Measurements from ENCODE around the gene GPC4.

GPC4 gene

GRCh38 chrX:133415276-133416105 is at the start of gene GPC4:
TSS of gene GPC4 (minus strand) at chrX:133415489. CDS start at chrX:133414965, 524 bp downstream.
- DNase-seq, result peak; percentile 53

DNA sequence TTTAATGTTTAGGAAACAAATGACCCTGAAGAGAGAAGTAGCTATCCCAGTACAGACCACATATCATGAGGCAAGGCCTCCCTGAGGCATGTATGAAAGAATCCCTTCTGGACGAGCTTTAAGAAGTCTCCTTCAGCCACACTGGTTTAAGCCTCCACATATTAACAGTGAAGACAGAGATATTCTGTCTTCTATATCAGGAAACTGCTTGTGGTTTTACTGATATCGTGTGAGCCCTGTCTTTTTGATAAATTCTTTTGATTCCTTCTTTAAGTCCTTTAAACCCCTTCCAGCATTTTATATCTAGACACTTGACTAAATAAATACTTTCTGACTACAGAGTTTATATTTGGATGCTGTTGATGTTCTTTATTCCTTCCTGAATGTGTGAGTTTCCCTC is 45.9 kb upstream of the GPC4 start:
- DNase-seq, result no peak

- DNase-seq, result no peak
Observed at GRCh38 chrX:133454924-133455323, 39.6 kb upstream of the GPC4 start.

DNA sequence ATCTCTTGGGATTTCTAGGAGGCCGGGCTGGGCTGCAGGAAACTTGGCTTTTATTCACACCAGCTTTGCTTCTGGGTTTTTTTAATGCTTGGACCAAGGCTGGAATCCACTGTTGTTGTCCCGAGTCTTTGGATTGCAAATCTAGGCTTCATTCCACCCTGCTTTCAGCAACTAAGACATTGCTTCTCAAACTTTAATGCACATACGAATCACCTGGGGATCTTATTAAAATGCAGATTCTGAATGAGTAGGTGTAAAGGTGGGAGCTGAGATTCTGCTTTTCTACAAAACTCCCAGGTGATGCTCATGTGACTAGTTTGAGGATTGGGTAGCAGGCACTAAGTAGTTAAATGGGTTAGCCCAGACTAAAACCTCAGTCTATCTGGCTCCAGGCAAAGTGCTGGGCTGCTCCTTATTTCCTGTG is 39.2 kb upstream of the GPC4 start:
- DNase-seq, result no peak

DNA sequence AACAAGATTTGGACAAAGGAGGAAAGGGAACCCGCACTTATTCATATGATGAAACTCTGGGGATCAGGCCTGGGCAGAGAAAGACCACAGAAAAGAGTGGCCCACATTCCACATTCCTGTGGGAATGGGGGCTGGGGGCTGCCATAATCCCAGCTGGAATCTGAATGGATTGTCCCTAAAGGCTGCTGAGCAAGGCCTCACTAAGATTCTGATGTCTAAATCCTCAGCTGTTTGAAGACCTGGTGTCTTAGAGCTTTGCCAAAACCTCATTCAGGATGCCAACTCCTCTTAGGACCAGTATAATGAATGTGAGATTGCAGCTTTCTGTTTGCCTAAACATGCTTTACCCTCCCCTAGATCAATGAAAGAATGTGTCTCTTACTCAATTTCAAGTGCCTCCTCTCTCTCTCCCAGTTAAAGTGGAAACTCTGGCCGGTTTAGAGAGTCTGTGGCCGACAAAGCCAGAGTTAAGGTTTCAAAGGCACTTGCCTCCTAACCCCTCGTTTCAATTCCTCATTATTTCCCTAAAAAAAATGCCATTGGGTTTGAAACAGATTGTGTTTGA is 33.3 kb upstream of the GPC4 start:
- no peak for DNase-seq

DNA sequence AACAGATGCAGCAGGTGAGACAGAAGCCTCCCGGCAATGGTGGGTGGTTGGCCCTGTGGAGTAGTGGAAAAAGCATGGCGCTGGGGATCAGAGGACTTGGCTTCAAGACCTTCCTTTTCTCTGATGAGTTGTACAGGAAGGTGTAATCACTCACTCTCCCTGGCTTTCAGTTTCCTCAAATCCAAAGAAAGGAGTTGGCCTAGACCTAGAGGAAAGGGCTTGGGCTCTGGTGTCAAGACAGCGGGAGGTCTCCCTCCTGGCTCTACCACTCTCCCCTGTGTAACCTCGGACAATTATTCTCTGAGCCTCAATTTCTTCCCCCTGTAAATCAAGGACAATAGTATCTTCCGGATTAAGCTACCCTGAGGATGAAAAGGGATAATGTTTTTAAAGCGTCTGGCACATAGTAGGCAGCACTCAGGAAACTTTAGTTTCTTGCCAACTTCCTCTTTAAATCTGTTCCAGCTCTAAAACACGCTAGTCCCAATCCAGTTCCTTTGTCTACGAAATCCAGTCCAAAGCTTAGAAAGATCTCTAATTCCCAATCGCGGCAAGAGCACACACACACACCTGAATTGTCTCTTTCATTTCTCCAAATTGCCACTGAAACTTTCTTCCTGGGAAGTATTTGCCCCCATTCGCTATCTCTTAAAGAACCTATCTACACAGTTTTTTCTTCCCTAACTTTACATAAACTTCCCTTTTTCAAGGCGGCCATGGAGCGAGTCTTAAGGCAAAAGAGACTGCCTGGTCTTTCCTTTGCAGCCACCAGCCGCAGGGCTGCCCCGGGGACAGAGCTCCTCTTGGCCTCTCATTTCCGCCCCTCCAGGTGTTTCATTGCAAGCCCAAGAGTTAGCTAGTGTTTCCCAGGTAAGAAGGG is 29.9 kb upstream of the GPC4 start:
- DNase-seq, result no peak

DNA sequence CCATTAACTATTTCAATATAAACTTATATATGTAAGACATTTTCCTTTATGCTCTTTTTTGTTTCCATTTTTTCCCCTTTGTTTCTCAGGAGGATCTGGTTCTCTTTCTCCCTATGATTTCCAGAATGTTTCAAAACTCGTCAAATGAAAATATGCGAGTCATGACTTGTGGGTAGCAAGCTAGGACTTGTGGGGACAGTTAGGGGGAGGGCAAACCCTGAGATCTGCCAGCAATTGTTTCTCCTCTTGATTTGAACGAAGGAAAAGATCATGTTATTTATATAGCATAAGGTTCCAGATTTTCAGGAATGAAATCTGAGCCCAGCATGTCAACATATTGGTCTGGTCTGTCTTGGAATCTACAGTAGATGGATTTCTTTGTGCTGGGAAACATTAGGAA is 28.9 kb upstream of the GPC4 start:
- no peak for DNase-seq

DNA sequence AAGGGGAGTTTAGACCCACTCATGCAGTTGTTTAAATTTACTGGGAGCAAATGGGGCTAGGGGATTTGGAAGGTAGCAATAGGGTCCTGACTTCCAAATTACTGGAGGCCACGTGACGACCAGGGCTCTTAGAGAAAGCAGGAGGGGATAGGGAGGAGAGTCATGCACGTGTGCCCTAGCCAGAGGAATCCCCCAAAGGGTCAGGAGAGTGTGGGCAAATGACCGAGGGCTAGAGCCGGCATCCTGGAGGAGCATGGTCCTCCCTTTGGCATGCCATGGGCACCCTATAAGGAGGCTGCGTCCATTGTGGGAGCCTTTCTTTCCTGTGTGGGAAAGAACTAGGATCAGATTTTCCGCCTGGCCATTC is 25.5 kb upstream of the GPC4 start:
- DNase-seq, result no peak

- no peak for DNase-seq
Observed at GRCh38 chrX:133440081-133440796, 24.9 kb upstream of the GPC4 start.

DNA sequence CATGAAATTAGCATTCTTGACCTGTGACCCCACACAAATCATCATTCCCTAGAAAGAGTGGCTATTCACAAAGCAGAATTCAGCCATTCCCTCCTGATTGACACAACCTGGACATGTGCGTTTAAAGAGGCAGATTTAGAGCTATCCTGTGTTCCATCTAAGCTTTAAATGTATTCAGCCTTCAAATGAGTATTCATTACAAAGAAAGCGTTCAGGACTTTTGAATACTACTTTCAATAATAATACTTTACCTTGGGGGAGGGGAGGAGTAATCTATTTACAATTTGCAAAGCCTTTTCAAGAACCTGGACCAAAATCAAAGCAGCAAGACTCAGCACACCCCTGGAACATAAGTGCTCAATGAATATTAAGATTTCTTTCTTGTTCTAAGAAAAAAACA is 22.5 kb upstream of the GPC4 start:
- no peak for DNase-seq

GRCh38 chrX:133437356-133437755 is 22.1 kb upstream of the GPC4 start:
- no peak for DNase-seq

DNA sequence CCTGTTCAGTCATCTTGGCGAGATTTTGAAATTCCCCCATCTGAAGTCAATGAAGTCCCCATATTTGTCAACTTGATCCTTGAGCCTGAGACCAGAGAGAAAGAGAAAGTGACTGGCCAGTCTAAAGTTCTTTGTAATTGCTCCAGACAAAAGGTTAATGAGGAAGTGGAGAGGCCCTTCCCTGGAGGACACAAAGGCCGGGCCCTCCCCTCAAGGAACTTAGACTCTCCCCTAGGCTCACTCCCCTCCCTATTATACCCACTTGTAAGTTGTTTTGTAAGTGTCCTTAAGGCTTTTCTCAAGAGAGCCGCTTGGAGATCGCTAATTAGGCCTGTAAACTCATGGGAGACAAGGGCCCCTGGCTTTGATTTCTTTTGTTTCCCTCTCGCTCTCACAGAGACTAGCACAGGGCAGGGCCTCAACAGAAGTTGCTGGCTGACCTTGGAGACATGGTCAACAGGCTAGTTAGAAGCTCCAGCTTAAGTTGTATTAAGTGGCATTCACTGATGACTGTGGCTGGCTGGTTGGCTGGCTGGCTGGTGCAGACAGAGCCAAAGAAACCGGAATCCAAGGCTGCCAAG is 20.3 kb upstream of the GPC4 start:
- DNase-seq, result no peak

- no peak for DNase-seq
Observed at GRCh38 chrX:133434197-133434820, 19.0 kb upstream of the GPC4 start.

DNA sequence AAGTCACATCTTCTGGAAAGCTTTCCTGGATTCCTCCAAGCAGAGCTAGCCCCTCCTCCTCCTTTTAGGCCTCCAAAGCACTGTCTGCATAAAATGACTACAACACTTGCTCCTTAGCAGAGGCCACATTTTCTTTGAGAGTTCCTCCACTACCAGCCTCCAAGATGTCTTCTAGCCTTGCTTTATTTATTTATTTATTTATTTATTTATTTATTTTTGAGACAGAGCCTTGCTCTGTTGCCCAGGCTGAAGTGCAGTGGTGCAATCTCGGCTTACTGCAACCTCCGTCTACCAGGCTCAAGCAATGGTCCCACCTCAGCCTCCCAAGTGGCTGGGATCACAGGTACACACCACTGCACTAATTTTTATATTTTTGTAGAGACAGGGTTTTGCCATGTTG is 4.6 kb upstream of the GPC4 start:
- no peak for DNase-seq

- DNase-seq, result no peak
Observed at GRCh38 chrX:133418588-133418987, 3.3 kb upstream of the GPC4 start.

GRCh38 chrX:133417364-133417763 is 2.1 kb upstream of the GPC4 start:
- DNase-seq, result no peak

DNA sequence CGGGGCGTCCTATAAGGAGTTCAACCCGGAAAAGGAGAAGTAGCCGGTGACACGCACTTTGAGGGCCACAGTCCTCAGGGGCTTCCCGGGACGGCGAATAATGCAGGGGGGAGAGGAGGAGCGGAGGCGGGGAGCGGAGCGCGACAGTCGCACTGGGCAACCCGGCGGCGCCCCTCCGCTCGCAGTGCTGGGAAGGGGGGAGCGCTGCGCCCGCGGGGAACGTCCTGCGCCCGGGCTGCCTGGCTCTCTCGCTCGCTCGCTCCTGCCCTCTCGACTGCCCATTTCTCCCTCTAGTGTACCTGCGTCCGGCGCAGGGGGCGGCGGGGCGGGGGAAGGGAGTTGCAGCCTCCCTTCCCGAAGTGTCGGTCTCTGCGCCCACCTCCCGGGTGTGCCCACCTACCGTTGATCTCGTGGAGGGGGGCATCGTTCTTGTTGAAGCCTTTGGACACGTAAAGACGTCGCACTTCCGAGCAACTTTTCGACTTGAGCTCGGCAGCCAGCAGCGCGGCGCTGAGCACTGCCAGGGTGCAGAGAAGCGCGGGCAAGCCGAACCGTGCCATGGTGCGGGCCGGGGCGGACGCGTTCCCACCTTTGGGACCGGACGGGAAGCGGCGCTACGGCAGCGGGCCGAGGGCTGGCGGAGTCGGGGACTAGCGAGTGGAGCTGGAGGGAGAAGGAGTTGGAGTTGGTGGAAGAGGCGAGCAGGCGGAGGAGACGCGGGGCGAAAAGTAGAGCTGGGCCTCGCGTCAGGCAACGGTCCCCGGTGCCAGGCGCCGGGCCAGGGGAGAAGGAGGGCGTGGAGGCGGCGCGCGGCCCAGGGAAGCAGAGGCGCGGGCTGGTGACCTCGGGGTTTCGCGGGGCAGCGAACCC is 648 bp downstream of the GPC4 start:
- no peak for DNase-seq

DNA sequence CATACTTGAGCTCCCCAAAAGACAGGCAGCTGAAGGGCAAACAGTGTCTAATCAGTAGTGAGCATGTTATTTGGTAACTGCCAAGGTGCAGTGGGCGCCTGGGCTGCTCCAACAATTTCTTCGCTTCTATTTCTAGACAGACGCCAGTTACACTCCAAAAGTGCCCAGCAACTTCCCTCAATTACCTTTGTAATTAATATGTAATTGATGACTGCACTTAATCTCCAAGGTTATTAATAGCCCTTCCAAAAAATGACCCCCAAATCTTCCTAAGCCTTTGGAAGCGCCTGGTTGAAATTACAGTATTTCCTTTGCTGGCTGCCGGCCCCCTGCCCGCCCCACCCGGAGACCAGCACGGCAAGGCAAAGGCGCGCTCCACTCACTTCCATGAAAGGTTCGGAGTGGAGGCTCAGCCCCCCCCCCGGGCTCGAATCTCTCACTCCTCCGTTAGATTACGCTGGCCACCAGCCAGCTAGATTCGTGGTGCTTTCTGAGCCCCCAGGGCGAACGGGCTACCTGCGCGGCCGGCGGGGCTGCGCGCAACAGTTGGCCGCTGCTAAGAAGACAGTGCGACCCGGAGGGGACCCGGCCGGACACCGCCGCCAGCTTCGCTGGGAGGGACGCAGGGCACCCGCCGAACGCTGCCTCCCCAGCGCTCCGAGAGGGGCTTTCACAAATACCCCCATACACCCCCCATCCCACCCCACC is 1.9 kb downstream of the GPC4 start:
- no peak for DNase-seq

DNA sequence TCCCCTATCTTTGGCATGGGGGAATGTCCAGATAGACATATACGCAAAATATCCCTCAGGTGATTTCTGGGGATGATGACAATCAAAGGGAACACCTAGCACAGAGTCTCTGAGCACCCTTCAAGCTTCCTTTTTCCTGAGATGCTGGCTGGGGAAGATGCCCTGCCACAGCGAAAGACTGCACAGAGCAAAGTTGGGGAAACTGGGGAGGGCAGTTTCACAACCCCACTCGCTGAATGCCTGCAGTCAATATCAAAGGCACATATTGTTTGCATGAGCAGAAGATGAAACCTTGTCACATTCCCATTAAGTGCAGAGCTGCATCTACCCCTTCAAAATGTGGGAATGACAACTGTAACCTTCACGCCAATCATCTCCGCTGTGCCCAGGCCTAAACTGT is 2.6 kb downstream of the GPC4 start:
- no peak for DNase-seq

- DNase-seq, result no peak
Observed at GRCh38 chrX:133412246-133412645, 3.0 kb downstream of the GPC4 start.

- no peak for DNase-seq
Observed at GRCh38 chrX:133410550-133410949, 4.7 kb downstream of the GPC4 start.
